PFSK-1 (cell line): ENCODE results near the gene IGSF11.

Source experiments
- FOXP2 ChIP-seq: optimal IDR thresholded peaks from 2 replicates; pipeline ENCODE3; 2011; ENCODE audit warnings: borderline replicate concordance, control low read depth, inconsistent platforms; ENCODE audit not compliant: insufficient read depth; ENCODE audit errors: extremely low read length, extremely low read depth
- POLR2AphosphoS5 ChIP-seq: IDR thresholded peaks from 2 replicates; pipeline ENCODE4 v1.6.1; 2012; ENCODE audit warnings: low read depth, mild to moderate bottlenecking, control low read depth, low read length, moderate library complexity
- SIN3A ChIP-seq: IDR thresholded peaks from 2 replicates; pipeline ENCODE4 v1.6.1; 2012; ENCODE audit warnings: mild to moderate bottlenecking, low read length, moderate library complexity, borderline replicate concordance; ENCODE audit not compliant: insufficient read depth
- TAF1 ChIP-seq: IDR thresholded peaks from 2 replicates; pipeline ENCODE4 v1.6.1; 2012; ENCODE audit warnings: low read length, control low read depth, borderline replicate concordance; ENCODE audit not compliant: insufficient read depth
- TF ChIP-seq, protein P1 (sequence below), 2 experiments: IDR thresholded peaks; 2 replicates each; pipeline versions ENCODE4 v1.6.1 to v1.8.0; 2011 to 2012; ENCODE audit warnings: low read depth in 2 of 2, low read length in 2 of 2, control low read depth in 1 of 2, inconsistent platforms in 1 of 2, mild to moderate bottlenecking in 1 of 2, moderate library complexity in 1 of 2; ENCODE audit not compliant: insufficient read depth in 1 of 2

Gene IGSF11

DNA sequence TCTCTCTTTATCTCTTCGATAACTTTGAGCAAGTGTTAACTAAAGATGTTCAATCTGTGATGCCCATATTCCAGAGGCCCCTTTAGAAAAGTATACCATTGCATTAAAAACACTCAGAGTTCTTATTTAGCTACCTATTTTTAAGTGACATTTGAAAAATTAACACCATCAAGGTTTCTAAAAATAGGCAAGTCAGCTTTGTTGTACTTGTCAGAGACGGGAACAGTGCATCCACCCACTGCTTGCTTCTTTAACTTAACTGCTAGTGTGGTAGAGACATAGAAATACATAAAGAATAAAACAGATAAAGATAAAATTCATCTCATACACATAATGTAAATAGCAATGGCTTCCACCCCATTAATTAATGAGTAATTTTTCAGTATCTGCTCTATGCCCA is 66.0 kb downstream of the IGSF11 start:
- no peak for TF ChIP-seq POLR2AphosphoS5
- no peak for TF ChIP-seq TAF1
- TF ChIP-seq, protein P1, sequence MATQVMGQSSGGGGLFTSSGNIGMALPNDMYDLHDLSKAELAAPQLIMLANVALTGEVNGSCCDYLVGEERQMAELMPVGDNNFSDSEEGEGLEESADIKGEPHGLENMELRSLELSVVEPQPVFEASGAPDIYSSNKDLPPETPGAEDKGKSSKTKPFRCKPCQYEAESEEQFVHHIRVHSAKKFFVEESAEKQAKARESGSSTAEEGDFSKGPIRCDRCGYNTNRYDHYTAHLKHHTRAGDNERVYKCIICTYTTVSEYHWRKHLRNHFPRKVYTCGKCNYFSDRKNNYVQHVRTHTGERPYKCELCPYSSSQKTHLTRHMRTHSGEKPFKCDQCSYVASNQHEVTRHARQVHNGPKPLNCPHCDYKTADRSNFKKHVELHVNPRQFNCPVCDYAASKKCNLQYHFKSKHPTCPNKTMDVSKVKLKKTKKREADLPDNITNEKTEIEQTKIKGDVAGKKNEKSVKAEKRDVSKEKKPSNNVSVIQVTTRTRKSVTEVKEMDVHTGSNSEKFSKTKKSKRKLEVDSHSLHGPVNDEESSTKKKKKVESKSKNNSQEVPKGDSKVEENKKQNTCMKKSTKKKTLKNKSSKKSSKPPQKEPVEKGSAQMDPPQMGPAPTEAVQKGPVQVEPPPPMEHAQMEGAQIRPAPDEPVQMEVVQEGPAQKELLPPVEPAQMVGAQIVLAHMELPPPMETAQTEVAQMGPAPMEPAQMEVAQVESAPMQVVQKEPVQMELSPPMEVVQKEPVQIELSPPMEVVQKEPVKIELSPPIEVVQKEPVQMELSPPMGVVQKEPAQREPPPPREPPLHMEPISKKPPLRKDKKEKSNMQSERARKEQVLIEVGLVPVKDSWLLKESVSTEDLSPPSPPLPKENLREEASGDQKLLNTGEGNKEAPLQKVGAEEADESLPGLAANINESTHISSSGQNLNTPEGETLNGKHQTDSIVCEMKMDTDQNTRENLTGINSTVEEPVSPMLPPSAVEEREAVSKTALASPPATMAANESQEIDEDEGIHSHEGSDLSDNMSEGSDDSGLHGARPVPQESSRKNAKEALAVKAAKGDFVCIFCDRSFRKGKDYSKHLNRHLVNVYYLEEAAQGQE (IDR thresholded peaks at IDR 0.05; ENCODE audit: insufficient read depth in 1 of 2, low read depth in 2 of 2, low read length in 2 of 2): no peak
- TF ChIP-seq SIN3A: no peak
- no peak for TF ChIP-seq FOXP2

DNA sequence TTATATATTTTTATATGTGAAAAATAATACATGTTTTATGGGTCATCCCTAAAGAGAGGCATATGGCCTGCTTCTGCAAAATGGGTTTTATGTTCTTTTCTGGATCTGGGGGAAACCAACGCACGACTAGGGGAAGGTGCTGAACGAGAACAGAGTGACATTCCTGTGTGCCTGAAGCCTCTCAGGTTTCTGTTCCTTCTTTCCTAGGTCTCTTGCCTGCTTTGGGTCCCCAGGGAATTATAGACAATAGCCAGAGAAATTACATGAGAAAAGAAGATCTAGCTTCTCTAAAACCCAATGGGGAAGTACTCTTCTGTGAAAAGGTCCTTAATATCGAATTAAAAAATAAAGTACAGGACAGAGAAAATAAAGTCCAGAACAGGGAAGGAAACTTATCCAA is 66.5 kb downstream of the IGSF11 start:
- TF ChIP-seq, protein P1 (IDR thresholded peaks at IDR 0.05; ENCODE audit: insufficient read depth in 1 of 2, low read depth in 2 of 2, low read length in 2 of 2): no peak
- no peak for TF ChIP-seq TAF1
- TF ChIP-seq FOXP2: no peak
- no peak for TF ChIP-seq POLR2AphosphoS5
- TF ChIP-seq SIN3A: no peak

DNA sequence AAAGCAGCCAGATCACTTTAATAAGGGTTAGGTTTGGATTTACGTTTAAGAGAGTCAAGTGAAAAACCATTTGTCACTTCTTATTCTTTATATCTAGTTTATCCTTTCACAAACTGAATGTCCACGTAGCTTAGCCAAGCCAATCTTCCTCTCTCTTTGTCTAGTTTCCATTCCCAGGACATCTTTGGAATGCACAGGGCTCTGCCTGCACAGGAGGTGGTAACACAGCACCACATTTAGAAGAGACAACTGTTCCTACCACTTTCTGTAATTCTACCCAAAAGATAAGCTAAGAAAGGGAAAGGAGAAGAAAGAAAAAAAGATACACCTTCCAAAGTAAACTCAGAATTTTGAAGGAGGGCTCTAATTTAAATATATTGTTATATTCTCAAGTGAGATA is 67.9 kb downstream of the IGSF11 start:
- TF ChIP-seq POLR2AphosphoS5 (no peak), SIN3A (no peak), FOXP2 (no peak), TAF1 (no peak)
- TF ChIP-seq, protein P1 (IDR thresholded peaks at IDR 0.05; ENCODE audit: insufficient read depth in 1 of 2, low read depth in 2 of 2, low read length in 2 of 2): no peak

DNA sequence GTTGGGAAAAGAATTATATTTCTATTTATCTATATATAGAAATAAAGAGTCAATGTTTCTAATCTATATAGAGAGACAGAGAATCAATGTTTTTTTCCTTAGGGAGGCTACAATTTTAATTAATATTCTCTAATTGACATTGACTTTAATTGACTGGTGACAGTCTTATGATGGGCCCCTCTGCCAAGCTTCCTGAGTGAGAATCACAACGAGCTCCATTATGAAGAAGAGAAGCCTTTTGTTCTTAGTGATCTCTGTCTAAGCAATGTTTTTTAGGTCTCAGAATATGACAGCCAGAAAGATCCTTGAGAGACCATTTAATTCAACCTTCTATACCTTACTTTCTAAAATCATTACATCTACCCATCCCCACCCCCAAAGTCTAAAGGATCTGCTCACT is 70.9 kb downstream of the IGSF11 start:
- TF ChIP-seq FOXP2 (no peak), POLR2AphosphoS5 (no peak), SIN3A (no peak), TAF1 (no peak)
- TF ChIP-seq, protein P1 (IDR thresholded peaks at IDR 0.05; ENCODE audit: insufficient read depth in 1 of 2, low read depth in 2 of 2, low read length in 2 of 2): no peak
